Stimulated activated naive CD4-positive, alpha-beta T cell treated with Interleukin-2 at 50 U/mL for 16 hours (primary cell): ENCODE data around the gene TEX22.
A peak's percentile ranks its signal among the peaks of the same experiment; 100 is the strongest.

ENCODE experiments used
- DNase-seq: peaks from one replicate; lab custom pipeline; 2025; lab: John Stamatoyannopoulos, UW

The TEX22 gene

GRCh38 chr14:105366386-105367074 lies 31.8 kb upstream of the TEX22 start:
- DNase-seq: no peak

- no peak for DNase-seq
These were observed 31.0 kb upstream of the TEX22 start for GRCh38 chr14:105367116-105368031.

GRCh38 chr14:105368032-105368417 lies 30.3 kb upstream of the TEX22 start:
- DNase-seq: no peak

- no peak for DNase-seq
These were observed 29.9 kb upstream of the TEX22 start for GRCh38 chr14:105368426-105368825.

GRCh38 chr14:105368910-105369652 lies 29.3 kb upstream of the TEX22 start:
- no peak for DNase-seq

- no peak for DNase-seq
These were observed 28.7 kb upstream of the TEX22 start for GRCh38 chr14:105369653-105370040.

- no peak for DNase-seq
These were observed 23.9 kb upstream of the TEX22 start for GRCh38 chr14:105374389-105374788.

GRCh38 chr14:105375635-105376057 lies 22.7 kb upstream of the TEX22 start:
- DNase-seq: peak; percentile 31

- DNase-seq: no peak
These were observed 21.6 kb upstream of the TEX22 start for GRCh38 chr14:105376521-105377440.

GRCh38 chr14:105377555-105378182 lies 20.7 kb upstream of the TEX22 start:
- no peak for DNase-seq

- no peak for DNase-seq
These were observed 20.1 kb upstream of the TEX22 start for GRCh38 chr14:105378199-105378598.

GRCh38 chr14:105378873-105379685 lies 19.3 kb upstream of the TEX22 start:
- DNase-seq: no peak

- DNase-seq: no peak
These were observed 18.4 kb upstream of the TEX22 start for GRCh38 chr14:105379946-105380345.

GRCh38 chr14:105380756-105381155 lies 17.6 kb upstream of the TEX22 start:
- DNase-seq: no peak

- DNase-seq: no peak
These were observed 16.6 kb upstream of the TEX22 start for GRCh38 chr14:105381446-105382342.

- DNase-seq: no peak
These were observed 15.8 kb upstream of the TEX22 start for GRCh38 chr14:105382343-105383082.

GRCh38 chr14:105383083-105383730 lies 15.1 kb upstream of the TEX22 start:
- DNase-seq: no peak

GRCh38 chr14:105384041-105384557 lies 14.2 kb upstream of the TEX22 start:
- no peak for DNase-seq
